Fibroblast of pulmonary artery (primary cell): Measurements from ENCODE around the gene STK26.
"Not testable (repeated sequence)": the region's sequence is repeated elsewhere in the genome, so short reads cannot be mapped to it uniquely, and the experiment has no call there.

Source experiments
- DNase-seq: peaks from one replicate; pipeline ENCODE4 v3.0.0-alpha.2; 2010; ENCODE audit warnings: low read depth
- H3K4me3 ChIP-seq: replicated peaks from 2 replicates; pipeline ENCODE4 v1.5.1; 2011; ENCODE audit warnings: low read depth, mild to moderate bottlenecking, control low read depth, low read length, moderate library complexity
- TF ChIP-seq, protein P1 (sequence below): IDR thresholded peaks from 2 replicates; pipeline ENCODE4 v1.5.1; 2011; ENCODE audit warnings: mild to moderate bottlenecking, control low read depth, low read length, inconsistent platforms; ENCODE audit errors: missing control alignments

The STK26 gene

DNA sequence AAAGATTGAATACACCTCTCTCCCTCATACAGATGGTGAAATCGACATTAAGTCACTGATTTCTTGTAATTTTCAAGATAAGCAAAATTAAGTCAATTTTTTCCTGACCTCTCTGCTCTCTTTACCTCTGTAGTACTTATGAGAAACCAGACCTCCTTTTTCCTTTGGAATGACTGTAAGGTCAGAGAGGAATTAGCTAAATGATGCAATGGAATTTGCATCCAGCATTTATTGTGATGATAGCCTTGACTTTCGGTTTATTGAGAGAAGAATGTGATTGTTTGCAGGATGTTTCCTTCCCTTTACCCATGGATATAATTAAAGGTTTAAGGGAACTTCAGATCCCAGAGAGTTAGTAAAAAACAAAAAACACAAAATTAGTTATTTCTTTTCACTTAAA lies 22.4 kb downstream of the STK26 start:
- TF ChIP-seq, protein P1, sequence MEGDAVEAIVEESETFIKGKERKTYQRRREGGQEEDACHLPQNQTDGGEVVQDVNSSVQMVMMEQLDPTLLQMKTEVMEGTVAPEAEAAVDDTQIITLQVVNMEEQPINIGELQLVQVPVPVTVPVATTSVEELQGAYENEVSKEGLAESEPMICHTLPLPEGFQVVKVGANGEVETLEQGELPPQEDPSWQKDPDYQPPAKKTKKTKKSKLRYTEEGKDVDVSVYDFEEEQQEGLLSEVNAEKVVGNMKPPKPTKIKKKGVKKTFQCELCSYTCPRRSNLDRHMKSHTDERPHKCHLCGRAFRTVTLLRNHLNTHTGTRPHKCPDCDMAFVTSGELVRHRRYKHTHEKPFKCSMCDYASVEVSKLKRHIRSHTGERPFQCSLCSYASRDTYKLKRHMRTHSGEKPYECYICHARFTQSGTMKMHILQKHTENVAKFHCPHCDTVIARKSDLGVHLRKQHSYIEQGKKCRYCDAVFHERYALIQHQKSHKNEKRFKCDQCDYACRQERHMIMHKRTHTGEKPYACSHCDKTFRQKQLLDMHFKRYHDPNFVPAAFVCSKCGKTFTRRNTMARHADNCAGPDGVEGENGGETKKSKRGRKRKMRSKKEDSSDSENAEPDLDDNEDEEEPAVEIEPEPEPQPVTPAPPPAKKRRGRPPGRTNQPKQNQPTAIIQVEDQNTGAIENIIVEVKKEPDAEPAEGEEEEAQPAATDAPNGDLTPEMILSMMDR = no peak
- no peak for DNase-seq
- no peak overlapping the region for H3K4me3 ChIP-seq

DNA sequence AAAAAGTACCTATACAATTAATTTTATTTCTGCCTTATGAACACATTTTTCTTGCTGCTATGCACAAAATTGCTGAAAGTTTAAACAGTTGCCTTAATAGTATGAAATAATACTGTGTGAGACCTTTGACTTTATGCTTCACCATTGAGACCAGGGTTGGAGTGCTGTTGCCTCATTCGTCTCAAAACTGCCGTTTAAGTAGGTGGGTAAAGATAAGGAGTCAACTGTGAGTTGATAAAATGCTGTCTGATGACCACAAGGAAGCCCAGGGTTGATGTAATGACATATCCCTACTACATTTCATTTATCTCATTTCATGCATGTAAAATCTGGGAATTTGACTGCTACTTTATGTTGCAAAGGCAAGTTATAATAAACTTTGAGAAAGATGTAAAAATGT lies 23.4 kb downstream of the STK26 start:
- DNase-seq = no peak
- no peak overlapping the region for H3K4me3 ChIP-seq
- TF ChIP-seq, protein P1 = no peak

GRCh38 chrX:132051778-132052177 lies 28.7 kb downstream of the STK26 start:
- not testable (repeated sequence) for H3K4me3 ChIP-seq, DNase-seq

- TF ChIP-seq, protein P1 = no peak
- no peak for DNase-seq
- no peak overlapping the region for H3K4me3 ChIP-seq
Measured at GRCh38 chrX:132058050-132058449, 34.9 kb downstream of the STK26 start.

- TF ChIP-seq, protein P1 = no peak
- DNase-seq = no peak
- H3K4me3 ChIP-seq = no peak overlapping the region
Measured at GRCh38 chrX:132058975-132059374, 35.9 kb downstream of the STK26 start.

GRCh38 chrX:132059973-132060540 lies 37.0 kb downstream of the STK26 start:
- H3K4me3 ChIP-seq = no peak overlapping the region
- TF ChIP-seq, protein P1 = no peak
- DNase-seq = no peak

- TF ChIP-seq, protein P1 = no peak
- H3K4me3 ChIP-seq = no peak overlapping the region
- no peak for DNase-seq
Measured at GRCh38 chrX:132063334-132063733, 40.2 kb downstream of the STK26 start.
